HG03442 (cell line): ENCODE data around the gene ERF.

Experiments
- ATAC-seq: cut with Tn5 transposase; IDR thresholded peaks from one replicate; pipeline ENCODE4 v1.9.1; 2021; ENCODE audit warnings: mild to moderate bottlenecking, moderate library complexity; ENCODE audit not compliant: unreplicated experiment

The ERF gene

GRCh38 chr19:42217520-42218437, 37.1 kb downstream of the ERF start, which contains the start of gene DEDD2:
DEDD2 (minus strand) TSS chr19:42217677; CDS start chr19:42217007, 670 bp downstream.
- ATAC-seq, result peak; percentile 63

GRCh38 chr19:42216653-42217519, 38.0 kb downstream of the ERF start:
- no peak for ATAC-seq

- ATAC-seq, result no peak
Measured at GRCh38 chr19:42214810-42215485, 40.0 kb downstream of the ERF start.

GRCh38 chr19:42212886-42213285, 42.0 kb downstream of the ERF start:
- no peak for ATAC-seq

GRCh38 chr19:42208612-42209011, 46.3 kb downstream of the ERF start:
- no peak for ATAC-seq

GRCh38 chr19:42207767-42208271, 47.1 kb downstream of the ERF start:
- ATAC-seq, result no peak

GRCh38 chr19:42206871-42207755, 47.8 kb downstream of the ERF start:
- no peak for ATAC-seq

GRCh38 chr19:42204664-42205063, 50.3 kb downstream of the ERF start:
- ATAC-seq, result no peak

- no peak for ATAC-seq
Measured at GRCh38 chr19:42203700-42204099, 51.2 kb downstream of the ERF start.

GRCh38 chr19:42202290-42202880, 52.5 kb downstream of the ERF start:
- ATAC-seq, result no peak

GRCh38 chr19:42201489-42202289, 53.2 kb downstream of the ERF start:
- ATAC-seq, result peak; percentile 37

GRCh38 chr19:42200116-42200715, 54.7 kb downstream of the ERF start:
- no peak for ATAC-seq

GRCh38 chr19:42199440-42200115, 55.4 kb downstream of the ERF start:
- no peak for ATAC-seq

GRCh38 chr19:42198676-42199439, 56.1 kb downstream of the ERF start:
- no peak for ATAC-seq
